ENCODE results near the gene TVP23A.
"Not testable (repeated sequence)": the region's sequence is repeated elsewhere in the genome, so short reads cannot be mapped to it uniquely, and the experiment has no call there.

TVP23A gene

DNA sequence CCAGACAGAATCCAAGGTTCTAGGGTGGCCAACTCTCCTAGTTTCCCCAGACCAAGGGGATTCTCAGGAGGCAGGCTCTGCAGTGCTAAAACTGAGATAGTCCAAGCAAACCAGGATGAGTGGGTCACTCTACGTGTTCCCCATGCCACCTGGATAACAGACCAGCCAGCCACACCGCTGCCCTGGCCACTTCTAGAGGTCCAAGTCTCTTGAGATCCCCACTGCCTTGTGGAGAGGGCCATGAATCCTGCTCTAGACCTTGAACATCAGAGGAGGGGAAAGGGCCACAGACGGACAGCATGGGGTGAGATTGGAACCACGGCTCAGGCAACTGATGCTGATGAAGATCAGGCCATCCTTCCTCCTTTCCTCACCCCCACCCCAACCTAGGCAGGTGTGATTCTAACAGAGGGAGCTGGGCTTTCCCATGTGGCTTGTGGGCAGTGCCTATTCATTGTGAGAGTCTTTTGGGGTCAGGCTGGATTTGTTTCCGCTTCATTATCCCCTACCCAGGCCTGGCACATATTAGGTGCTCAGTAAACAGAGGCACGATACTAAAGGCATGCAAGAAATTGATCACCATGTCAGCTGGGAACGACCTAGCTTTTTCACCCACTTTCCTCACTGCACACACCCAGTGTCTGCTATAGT lies 16.8 kb upstream of the TVP23A start:
- DNase-seq (ENCODE audit: low read depth): no peak

DNA sequence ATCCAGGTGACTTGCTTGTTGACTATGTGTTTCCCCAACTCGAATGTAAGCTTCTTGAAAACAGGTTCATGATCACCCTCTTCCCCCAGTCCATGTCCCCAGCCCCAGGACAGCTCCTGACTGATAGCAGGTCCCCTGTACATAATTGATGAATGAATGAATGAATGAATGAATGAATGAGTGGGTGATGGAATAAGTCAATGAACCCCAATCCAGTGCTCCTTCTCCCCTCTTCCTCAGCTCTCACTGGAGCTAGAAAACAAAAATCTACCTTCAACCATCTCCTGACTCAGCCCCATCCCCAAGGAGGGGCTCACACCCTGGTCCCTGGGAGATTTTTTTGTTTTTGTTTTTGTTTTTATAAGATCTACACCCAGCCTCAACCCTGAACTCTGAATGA lies 16.2 kb upstream of the TVP23A start:
- no peak for DNase-seq (ENCODE audit: low read depth)

DNA sequence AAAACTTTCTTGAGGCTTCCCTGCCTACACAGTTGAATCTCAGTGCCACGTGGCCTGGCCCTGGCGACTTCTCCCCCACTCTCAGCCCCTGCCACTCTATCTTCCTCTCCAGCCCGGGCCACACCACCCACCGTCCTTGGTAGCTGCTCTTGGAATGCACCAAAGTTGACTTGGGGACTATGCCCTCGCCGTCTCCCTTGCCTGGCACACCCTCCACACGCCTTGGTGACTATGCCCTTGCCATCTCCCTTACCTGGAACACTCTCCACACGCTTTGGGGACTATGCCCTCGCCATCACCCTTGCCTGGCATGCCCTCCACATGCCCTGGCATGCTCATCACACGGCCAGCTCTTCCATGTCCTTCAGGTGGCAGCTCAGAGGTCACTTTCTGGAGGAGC lies 15.5 kb upstream of the TVP23A start:
- no peak for DNase-seq (ENCODE audit: low read depth)

DNA sequence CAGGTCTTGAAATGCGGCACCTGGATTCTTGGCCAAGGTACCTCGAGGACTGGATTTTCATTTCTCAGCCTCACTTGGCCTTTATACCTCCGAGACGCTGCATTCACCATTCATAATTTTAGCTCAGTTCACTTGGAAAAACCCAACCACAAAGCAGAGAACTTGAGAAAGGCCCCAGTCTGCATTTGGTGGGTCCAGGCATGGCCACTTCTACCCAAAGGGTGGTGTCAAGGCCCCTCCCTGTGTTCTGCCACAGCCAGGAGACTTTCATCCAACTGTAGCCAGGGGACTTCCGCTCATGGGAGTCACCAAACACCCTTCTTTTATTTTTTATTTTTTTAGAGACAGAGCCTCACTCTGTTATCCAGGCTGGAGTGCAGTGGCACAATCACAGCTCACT lies 14.7 kb upstream of the TVP23A start:
- DNase-seq (ENCODE audit: low read depth): no peak

DNA sequence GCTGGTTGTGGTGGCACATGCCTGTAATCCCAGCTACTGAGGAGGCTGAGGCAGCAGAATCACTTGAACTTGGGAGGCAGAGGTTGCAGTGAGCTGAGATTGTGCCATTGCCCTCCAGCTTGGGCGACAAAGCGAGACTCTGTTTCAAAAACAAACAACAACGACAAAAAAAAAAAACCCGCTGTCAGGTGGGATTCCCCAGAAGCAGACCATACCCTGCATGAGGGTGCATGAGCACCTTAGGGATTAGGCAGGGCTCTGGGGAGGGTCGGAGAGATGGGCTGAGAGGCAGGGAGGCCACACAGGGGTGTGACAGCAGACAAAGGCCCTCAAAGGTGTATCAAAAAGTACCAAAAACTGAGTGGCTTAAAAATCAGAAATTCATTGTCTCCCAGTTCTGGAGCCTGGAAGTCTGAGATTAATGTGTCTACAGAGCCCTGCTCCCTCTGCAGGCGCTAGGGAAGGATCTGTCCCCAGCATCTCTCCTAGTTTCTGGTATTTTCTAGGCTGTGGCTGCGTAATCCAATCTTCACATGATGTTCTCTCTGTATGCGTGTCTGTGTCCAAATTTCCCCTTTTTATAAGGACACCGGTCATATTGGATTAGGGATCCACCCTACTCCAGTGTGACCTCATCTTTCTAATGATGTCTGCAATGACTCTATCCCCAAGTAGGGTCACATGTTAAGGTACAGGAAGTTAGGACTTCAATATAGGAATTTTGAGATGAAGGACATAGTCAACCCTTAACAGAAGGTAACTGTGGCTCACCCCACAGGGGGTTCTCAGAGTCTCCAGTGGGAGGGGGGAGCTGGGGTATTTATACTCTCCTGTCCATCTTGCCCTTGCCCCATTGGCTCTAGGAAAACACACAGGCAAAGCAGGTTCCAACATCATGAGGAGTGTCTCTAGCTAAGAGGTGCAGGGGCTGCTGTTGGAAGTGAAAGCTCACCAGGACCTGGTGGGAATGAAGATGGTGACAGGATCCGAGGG lies 13.6 kb upstream of the TVP23A start:
- DNase-seq (ENCODE audit: low read depth): no peak

DNA sequence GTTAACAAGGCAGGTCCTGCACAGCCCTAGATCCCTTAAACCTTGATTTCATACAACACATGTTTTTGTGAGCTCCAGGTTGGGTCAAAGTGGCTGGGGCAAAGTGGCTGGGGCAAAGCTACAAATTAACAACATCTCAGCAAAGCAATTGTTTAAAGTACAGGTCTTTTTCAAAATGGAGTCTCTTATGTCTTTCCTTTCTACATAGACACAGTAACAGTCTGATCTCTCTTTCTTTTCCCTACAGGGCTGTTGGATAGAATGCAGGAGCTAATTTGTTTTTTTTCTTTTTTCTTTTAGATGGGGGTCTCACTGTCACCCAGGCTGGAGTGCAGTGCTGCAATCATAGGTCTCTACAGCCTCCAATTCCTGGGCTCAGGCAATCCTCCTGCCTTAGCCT lies 11.6 kb upstream of the TVP23A start:
- DNase-seq (ENCODE audit: low read depth): not testable (repeated sequence)

DNA sequence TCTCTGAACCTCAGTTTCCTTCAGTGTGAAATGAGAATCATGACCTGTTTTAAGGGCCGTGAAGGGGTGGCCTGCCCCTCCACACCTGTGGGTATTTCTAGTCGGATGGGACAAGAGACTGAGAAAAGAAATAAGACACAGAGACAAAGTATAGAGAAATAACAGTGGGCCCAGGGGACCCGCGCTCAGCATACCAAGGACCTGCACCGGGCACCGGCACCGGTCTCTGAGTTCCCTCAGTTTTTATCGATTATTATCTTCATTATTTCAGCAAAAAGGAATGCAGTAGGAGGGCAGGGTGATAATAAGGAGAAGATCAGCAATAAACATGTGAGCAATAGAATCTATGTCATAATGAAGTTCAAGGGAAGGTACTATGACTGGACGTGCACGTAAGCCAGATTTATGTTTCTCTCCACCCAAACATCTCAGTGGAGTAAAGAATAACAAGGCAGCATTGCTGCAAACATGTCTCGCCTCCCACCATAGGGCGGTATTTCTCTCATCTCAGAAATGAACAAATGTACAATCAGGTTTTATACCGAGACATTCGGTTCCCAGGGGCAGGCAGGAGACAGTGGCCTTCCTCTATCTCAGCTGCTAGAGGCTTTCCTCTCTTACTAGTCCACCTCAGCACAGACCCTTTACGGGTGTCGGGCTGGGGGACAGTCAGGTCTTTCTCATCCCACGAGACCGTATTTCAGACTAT lies 10.9 kb upstream of the TVP23A start:
- not testable (repeated sequence) for DNase-seq (ENCODE audit: low read depth)

DNA sequence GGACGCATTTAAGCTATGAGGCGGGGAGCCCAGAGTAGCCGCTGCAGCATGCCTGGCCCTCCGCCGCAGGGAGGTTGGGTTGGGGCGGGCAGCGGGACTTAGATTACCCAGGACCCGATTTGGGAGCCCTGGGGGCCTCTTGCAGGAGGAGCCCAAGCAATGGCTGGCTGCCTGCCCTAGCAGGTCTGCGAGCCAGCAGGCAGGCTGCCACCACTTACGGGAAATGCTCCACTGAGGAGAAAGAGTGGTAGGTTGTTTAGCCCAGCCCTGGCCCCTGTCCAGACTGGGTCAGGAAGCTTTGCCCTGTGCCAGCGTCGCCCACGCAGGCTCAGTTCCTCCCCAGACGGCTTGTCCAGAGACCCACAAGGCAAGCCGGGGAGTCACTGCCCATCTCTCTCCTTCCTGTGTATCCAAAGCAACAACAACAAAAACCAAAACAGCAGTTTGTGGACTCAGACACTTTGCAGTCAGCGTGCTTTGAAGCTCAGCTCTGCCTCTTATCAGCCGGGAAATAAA lies 10.3 kb upstream of the TVP23A start:
- no peak for DNase-seq (ENCODE audit: low read depth)

DNA sequence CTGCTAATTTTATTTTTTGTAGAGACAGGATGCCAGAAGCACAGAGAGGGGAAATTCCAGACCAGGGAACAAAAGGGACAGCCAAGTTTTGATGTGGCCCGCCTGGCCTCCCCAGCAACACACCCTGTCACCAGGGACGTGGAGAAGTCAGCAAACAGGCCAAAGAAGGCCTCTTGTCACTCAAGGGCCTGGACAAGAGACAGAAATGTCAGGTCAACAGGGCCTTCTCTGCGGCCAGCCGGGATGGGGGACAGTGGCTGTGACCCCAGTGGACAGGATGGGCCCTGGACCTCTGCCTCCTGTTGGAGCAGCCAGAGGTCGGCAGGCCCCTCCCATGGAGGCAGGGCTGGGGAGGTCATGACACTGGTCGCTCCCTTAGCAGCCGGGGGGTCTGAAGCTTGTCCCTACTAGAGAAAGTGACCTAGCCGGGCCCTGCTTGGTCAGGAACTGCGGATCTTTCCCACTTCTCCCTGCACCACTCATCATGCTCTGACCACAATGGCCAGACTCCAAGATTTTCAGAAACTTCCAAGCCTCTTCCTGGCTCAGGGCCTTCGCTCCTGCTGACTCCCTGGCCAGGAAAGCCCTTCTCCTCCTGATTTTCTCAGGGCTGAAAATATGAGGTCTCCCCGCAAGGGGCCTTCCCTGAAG lies 9.2 kb upstream of the TVP23A start:
- DNase-seq (ENCODE audit: low read depth): no peak

DNA sequence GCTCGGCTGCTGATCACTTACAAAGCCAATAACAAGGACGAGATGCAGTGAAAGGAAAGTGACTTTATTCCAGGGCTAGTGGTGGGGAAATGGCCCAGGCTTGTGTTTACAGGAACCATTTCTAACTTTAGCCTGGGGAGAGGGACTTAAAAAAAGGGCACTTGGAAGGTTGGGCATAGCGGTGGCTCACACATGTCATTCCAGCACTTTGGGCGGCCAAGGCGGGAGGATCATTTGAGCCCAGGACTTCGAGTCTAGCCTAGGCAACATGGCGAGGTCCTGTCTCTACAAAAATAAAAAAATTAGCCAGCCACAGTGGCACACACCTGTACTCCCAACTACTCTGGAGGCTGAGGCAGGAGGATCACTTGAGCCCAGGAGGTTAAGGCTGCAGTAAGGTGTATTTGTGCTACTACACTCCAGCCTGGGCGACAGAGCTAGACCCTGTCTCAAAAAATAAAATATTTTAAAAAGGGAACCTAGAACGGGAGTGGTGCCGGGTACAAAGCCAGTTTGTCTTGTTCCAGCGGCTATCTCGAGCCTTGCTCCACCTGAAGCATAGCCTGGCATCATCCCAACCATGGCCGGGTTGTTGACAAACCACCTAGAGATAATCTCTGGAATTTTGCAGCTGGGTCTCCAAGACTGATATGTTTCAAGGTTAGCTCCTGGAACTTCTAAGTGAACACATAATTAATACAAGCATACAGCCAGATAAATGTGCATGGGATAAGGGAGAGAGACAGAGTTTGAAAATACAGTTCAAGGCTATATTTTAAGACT lies 5.7 kb upstream of the TVP23A start:
- no peak for DNase-seq (ENCODE audit: low read depth)

DNA sequence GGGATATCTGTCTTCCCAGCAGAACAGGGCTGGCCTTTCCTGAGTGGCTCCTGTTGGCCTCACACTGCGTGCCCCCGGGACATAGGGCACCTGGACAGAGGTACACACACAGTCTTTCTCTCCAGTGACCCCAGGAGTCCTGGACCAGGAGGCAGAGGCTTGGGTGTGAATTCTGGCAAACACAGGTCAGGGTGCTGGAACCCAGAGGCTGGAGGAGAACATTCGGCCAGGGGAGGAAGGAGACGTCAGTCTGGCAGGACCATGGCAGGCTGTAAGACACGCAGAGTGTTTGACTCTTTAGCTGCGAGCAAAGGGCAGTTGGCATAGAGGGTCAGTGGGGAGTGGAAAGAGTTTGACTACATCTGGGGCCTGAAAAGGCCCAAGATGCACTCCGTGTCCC lies 4.1 kb upstream of the TVP23A start:
- no peak for DNase-seq (ENCODE audit: low read depth)

DNA sequence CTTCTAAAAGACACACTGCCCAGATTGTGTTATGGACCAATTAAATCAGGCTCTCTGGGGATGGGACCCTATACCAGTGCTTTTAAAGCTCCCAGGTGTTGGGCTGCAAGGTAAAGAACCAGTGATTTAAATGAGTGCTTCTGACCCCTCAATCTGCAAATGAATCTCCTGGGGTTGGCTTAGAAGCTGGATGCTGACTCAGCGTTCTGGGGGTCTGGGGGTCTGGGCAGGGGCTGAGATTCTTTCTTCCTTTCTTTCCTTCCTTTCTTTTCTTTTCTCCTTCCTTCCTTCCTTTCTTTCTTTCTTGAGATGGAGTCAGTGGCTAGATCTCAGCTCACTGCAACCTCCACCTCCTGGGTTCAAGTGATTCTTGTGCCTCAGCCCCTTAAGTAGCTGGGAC lies 2.0 kb upstream of the TVP23A start:
- no peak for DNase-seq (ENCODE audit: low read depth)

DNA sequence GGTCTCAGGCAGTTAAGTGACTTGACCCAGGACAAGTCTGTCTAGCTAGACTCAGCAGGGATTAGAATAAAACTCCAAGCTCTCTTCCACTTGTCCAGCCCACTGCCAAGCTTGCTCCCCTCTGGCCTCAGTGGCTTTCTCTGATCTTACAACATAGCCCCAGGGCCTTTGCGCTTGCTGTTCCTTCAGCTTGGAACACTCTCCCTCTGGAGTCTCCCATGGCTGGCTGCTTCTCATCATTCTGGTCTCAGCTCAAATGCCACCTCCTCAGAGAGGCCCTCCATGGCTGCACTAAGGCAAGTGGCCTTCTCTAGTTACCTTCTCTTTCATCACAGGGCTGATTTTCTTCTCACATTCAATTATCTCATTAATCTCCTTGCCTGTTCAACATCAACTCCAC lies 1.1 kb downstream of the TVP23A start:
- no peak for DNase-seq (ENCODE audit: low read depth)

DNA sequence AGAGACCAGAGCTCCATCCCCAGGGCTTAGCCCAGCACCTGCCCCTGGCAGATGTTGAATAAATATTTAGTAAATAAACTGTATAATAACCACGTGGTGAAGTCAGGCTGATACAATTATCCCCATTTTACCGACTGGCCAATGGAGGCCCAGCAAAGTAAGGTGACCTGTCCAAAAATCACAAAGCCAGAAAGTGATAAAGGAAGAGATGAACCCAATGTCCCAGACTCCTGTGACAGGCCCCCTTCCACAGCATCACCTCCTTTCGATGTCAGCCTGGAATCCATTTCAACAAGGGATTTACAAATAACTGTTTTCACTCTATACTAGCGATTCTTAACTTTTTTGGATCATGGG lies 5.5 kb downstream of the TVP23A start:
- DNase-seq (ENCODE audit: low read depth): no peak

DNA sequence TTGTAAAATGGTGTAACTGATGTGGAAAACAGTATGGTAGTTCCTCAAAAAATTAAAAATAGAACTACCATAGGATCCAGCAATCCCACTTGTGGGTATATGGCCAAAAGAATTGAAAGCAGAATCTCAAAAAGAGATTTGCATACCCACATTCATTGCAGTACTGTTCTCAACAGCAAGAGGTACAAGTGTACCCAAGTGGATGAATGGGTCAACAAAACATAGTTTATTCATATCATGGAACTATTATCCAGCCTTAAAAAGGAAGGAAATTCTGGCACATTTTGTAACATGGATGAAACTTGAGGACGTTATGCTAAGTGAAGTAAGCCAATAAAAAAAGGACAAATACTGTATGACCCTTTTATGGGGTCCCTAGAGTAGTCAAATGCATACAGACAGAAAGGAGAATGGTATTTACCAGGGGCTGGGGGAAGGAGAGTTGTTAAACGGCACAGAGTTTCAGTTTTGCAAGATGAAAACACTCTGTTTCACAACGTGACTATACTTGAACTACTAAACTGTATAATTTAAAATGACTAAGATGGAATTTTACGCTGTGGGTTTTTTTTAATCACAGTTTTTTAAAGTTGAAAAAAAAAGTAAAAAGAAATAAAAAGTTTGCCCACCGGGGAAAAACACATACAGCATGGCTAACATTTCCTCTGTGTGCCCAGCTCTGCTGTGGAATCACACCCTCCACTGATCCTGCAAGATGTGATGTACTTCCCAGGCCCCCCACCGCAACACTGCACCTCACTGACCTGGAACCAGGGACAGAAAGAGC lies 6.1 kb downstream of the TVP23A start:
- DNase-seq (ENCODE audit: low read depth): no peak

DNA sequence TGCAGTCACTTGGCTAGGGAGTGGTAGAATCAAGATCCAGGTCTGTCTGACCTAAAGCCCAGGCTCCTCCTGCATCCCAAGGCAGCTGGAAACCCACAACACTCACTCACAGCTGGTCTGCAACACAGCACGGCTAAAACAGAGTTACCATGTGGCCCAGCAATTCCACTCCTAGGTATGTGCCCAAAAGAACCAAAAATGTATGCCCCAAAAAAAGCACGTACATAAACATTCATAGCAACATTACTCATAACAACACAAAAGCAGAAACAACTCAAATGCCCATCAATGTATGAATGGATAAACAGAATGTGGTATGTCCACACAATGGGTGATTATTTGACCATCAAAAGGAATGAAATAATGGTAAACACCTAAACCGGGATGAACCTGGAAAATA lies 8.9 kb downstream of the TVP23A start:
- DNase-seq (ENCODE audit: low read depth): no peak

DNA sequence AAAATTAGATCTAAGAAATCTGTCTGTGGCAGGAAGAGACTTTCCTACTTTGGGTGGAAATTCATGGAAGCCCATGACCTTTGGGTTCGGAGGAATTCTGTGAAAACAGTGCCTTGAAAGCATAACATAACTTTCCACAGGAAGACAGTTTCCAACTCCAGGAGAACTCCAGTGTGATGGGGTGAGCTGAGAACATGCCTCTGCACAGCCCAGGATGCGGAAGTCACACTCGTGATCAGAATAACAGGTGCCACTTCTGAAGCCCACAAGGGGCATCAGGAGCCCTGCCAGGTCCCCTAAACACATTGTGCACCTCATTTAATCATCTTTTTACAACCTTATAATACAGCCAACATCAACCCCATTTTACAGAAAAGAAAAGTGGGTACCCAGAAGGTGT lies 9.7 kb downstream of the TVP23A start:
- no peak for DNase-seq (ENCODE audit: low read depth)

DNA sequence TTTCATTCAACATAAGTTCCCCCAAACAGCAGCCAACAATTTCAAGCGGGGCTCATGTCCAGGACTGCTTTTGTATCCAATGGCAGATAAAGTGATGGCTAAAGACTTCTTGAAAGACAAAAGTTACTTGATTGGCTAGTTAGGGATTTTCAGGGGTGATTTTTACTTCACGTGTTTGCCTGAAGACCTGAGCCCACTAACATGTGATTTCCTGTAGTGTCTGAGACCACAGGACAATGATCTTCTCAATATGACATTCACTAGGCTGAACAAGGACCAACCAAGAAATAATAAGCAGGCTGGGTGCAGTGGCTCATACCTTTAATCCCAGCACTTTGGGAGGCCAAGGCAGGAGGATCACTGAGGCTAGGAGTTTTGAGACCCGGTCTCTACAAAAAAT lies 10.4 kb downstream of the TVP23A start:
- DNase-seq (ENCODE audit: low read depth): no peak

DNA sequence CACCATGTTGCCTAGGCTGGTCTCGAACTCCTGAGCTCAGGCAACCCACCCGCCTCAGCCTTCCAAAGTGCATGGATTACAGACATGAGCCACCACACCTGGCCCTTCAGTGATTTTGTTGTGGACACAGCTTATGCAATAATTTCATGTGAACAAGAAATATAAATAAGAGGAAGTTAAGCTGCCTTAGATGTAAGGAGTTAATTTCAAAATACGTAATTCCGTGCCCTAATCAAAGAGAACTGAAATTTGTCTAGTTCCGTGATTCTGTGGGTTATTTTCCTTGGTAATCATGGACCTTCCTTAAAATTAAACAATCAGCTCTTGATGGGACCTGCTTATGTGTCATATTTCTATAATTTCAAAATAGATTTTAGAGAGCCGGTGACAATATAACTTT lies 11.9 kb downstream of the TVP23A start:
- DNase-seq (ENCODE audit: low read depth): no peak

DNA sequence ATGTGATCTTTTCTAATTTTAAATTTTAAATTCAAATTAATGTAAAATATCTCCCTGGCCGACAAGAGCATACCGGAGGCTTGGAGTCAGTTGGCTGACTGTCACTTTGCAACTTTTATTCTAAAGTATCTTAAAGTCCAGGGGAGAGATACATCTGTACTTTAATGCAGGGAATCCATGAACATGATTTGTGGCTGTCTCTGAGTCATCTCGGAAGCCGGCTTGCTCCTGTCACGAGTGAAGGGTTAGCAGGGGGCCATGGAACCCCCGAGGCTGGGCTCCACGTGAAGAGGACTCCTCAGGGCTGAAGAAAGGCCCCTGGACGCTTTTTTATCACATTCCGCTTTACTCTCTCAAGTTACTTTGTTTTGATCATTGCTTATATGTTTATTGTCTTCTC lies 13.3 kb downstream of the TVP23A start:
- DNase-seq (ENCODE audit: low read depth): no peak

DNA sequence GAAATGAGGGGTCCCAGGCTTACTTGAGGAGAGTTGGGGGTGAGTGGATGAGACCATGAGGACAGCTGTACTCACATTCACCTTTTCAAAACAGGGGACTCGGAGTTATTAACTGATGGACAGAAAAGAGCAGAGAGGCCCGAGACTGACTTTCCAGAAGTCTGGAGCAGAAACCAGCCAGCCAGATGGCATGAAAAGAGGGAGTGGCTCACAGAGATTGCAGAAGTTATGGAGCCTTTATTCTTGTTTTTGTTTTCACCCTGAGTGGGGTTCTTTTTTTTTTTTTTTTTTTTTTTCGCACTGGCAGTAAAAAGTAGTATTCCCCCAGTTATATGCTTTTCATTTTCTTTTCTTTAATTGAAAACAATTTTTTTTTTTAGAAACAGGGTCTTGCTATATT lies 18.9 kb downstream of the TVP23A start:
- no peak for DNase-seq (ENCODE audit: low read depth)
